PC-9 (cell line): ENCODE results near the gene EXOC4. TPM values are rescaled to one million over a fixed set of nuclear protein-coding genes. Genes with fewer than 3 reads are reported as not detected.
"Not testable (repeated sequence)": the region's sequence is repeated elsewhere in the genome, so short reads cannot be mapped to it uniquely, and the experiment has no call there.

Experiments
- BruUV-seq: library from RNA; stranded (reverse); fragments of 400-500 nt; replicated peaks from 2 replicates; lab custom pipeline; 2021; lab: Mats Ljungman, UMichigan
- CTCF ChIA-PET: fragments of 300-600 bp; sonication (Branson Sonifier 250); formaldehyde crosslinking; loops from one replicate; lab custom pipeline; 2022; ENCODE audit warnings: antibody characterized with exemption; lab: Charles Lee
- POLR2A ChIA-PET: fragments of 300-600 bp; sonication (Branson Sonifier 250); formaldehyde crosslinking; loops from one replicate; lab custom pipeline; 2022; ENCODE audit warnings: antibody characterized with exemption; ENCODE audit not compliant: unreplicated experiment; lab: Charles Lee
- DNase-seq, 2 experiments: peaks; one replicate each; pipeline versions ENCODE4 v3.0.0 to v3.0.0-alpha.2; 2015 to 2022; ENCODE audit warnings: mixed read lengths in 1 of 2
- H2AFZ ChIP-seq: fragments of 200-600 bp; sonication (generic); 2 replicates; pipeline ENCODE4 v1.8.1; 2017; ENCODE audit warnings: antibody characterized with exemption
- H3F3A ChIP-seq: fragments of 200-600 bp; sonication (generic); 2 replicates; pipeline ENCODE4 v1.8.1; 2017; ENCODE audit warnings: antibody characterized with exemption, mild to moderate bottlenecking, low read depth; ENCODE audit not compliant: insufficient read depth
- H3K27ac ChIP-seq: fragments of 200-600 bp; sonication (generic); 2 replicates; pipeline ENCODE4 v1.6.1; 2016; ENCODE audit warnings: mixed run types
- H3K27me3 ChIP-seq: fragments of 200-600 bp; sonication (generic); 2 replicates; pipeline ENCODE4 v1.6.1; 2016; ENCODE audit warnings: low read depth, mixed run types; ENCODE audit not compliant: insufficient read depth
- H3K36me3 ChIP-seq: fragments of 200-600 bp; sonication (generic); 2 replicates; pipeline ENCODE4 v1.6.1; 2016; ENCODE audit warnings: low read depth, mixed run types
- H3K4me1 ChIP-seq: fragments of 200-600 bp; sonication (generic); replicated peaks from 2 replicates; pipeline ENCODE4 v1.6.1; 2016; ENCODE audit warnings: mixed run types; ENCODE audit not compliant: insufficient read depth
- H3K4me2 ChIP-seq: fragments of 200-600 bp; sonication (generic); 2 replicates; pipeline ENCODE4 v1.6.1; 2017; ENCODE audit warnings: mixed run types
- H3K4me3 ChIP-seq: fragments of 200-600 bp; sonication (generic); 2 replicates; pipeline ENCODE4 v1.6.1; 2016; ENCODE audit warnings: mixed run types
- H3K79me2 ChIP-seq: fragments of 200-600 bp; sonication (generic); 2 replicates; pipeline ENCODE4 v1.6.1; 2017; ENCODE audit warnings: low read depth, mixed run types
- H3K9me2 ChIP-seq: fragments of 200-600 bp; sonication (generic); 2 replicates; pipeline ENCODE4 v1.8.1; 2017; ENCODE audit warnings: mild to moderate bottlenecking; ENCODE audit not compliant: insufficient read depth
- H3K9me3 ChIP-seq: fragments of 200-600 bp; sonication (generic); 2 replicates; pipeline ENCODE4 v1.8.1; 2016; ENCODE audit warnings: low read depth; ENCODE audit not compliant: insufficient read depth
- H4K20me1 ChIP-seq: fragments of 200-600 bp; sonication (generic); 2 replicates; pipeline ENCODE4 v1.8.1; 2017; ENCODE audit not compliant: insufficient read depth
- EZH2 ChIP-seq: fragments of 200-600 bp; sonication (generic); IDR thresholded peaks from 2 replicates; pipeline ENCODE4 v1.8.0; 2017; ENCODE audit warnings: antibody characterized with exemption, low read depth
- intact Hi-C: fragments of 100-400 bp; cut with micrococcal nuclease; formaldehyde crosslinking; loops from one replicate; pipeline ENCODE4 v1.10.0; 2022; ENCODE audit not compliant: unreplicated experiment
- total RNA-seq: library from RNA; stranded (reverse); gene quantifications from 2 replicates; pipeline ENCODE4 v1.2.3, GENCODE V29; 2021
- TF ChIP-seq, protein P1 (sequence below): fragments of 200-600 bp; sonication (generic); conservative IDR thresholded peaks from 2 replicates; pipeline ENCODE4 v1.6.1; 2017; ENCODE audit warnings: mixed run types, antibody characterized with exemption, mild to moderate bottlenecking, moderate library complexity

EXOC4 gene
- total RNA-seq, 1 experiment from 2014 or later: 101 TPM

- Histone ChIP-seq H3K36me3 (no peaks in the 10 kb centered on the region), H4K20me1 (no peaks in the 10 kb centered on the region), H2AFZ (no peak overlapping the region), H3K4me3 (no peak overlapping the region), H3K9me2 (no peaks in the 10 kb centered on the region), H3K4me2 (no peak overlapping the region), H3K27me3 (no peaks in the 10 kb centered on the region), H3K27ac (no peak overlapping the region), H3K4me1 (no peaks in the 10 kb centered on the region), H3K9me3 (no peaks in the 10 kb centered on the region), H3K79me2 (no peaks in the 10 kb centered on the region), H3F3A (no peaks in the 10 kb centered on the region)
- TF ChIP-seq, protein P1, sequence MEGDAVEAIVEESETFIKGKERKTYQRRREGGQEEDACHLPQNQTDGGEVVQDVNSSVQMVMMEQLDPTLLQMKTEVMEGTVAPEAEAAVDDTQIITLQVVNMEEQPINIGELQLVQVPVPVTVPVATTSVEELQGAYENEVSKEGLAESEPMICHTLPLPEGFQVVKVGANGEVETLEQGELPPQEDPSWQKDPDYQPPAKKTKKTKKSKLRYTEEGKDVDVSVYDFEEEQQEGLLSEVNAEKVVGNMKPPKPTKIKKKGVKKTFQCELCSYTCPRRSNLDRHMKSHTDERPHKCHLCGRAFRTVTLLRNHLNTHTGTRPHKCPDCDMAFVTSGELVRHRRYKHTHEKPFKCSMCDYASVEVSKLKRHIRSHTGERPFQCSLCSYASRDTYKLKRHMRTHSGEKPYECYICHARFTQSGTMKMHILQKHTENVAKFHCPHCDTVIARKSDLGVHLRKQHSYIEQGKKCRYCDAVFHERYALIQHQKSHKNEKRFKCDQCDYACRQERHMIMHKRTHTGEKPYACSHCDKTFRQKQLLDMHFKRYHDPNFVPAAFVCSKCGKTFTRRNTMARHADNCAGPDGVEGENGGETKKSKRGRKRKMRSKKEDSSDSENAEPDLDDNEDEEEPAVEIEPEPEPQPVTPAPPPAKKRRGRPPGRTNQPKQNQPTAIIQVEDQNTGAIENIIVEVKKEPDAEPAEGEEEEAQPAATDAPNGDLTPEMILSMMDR: no peak
- no peak for TF ChIP-seq EZH2
- BruUV-seq: no TSS peak
- CTCF ChIA-PET: no interaction called here
- POLR2A ChIA-PET: no interaction called here
- DNase-seq: no peak
- intact Hi-C loops: no loop called here
These were observed 734.7 kb downstream of the EXOC4 start for GRCh38 chr7:133987582-133987981.

DNA sequence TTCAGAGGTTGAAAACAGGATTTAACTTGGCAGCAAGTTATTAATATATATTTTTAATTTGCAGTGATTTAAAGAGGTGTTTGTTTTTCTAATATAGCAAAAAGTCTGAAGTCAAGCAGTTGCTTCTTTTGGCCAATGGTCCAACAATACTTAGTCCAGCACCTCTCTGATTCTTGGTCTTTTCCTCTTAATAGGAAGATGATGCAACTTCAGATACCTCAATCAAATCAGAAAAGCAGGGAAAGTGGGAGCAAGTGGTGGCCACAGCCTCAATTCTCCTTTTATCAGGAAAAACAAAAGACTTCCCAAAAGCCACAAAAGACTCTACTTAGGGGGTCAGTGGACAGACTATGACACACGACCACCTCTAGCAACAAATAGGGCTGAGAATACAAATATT, 740.7 kb downstream of the EXOC4 start:
- no peak overlapping the region for H2AFZ ChIP-seq
- no TSS peak for BruUV-seq
- H3K4me1 ChIP-seq: no peaks in the 10 kb centered on the region
- ChIA-PET POLR2A (no interaction called here), CTCF (no interaction called here)
- no peak overlapping the region for H3K4me3 ChIP-seq
- TF ChIP-seq, protein P1: no peak
- no peak for TF ChIP-seq EZH2
- H3K79me2 ChIP-seq: no peaks in the 10 kb centered on the region
- no peak for DNase-seq
- H3K9me2 ChIP-seq: no peaks in the 10 kb centered on the region
- no peaks in the 10 kb centered on the region for H3F3A ChIP-seq
- no peak overlapping the region for H3K4me2 ChIP-seq
- H3K9me3 ChIP-seq: no peaks in the 10 kb centered on the region
- intact Hi-C loops: no loop called here
- no peaks in the 10 kb centered on the region for H4K20me1 ChIP-seq
- no peaks in the 10 kb centered on the region for H3K36me3 ChIP-seq
- H3K27ac ChIP-seq: no peak overlapping the region
- H3K27me3 ChIP-seq: no peaks in the 10 kb centered on the region

DNA sequence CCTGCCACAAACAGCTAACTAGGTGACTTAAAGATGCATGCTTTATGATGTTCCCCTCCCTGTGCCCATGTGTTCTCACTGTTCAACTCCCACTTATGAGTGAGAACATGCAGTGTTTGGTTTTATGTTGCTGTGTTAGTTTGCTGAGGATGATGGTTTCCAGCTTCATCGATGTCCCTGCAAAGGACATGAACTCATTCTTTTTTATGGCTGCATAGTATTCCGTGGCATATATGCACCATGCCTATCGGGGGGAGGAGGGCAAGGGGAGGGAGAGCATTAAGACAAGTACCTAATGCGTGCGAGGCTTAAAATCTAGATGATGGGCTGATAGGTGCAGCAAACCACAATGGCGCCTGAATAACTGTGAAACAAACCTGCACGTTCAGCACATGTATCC, 741.2 kb downstream of the EXOC4 start:
- H3K4me1 ChIP-seq, H3K36me3 ChIP-seq, H3K4me3 ChIP-seq, H3K4me2 ChIP-seq, H2AFZ ChIP-seq, H3K9me2 ChIP-seq, H3K79me2 ChIP-seq, DNase-seq, POLR2A ChIA-PET, intact Hi-C loops, H3K27ac ChIP-seq, H3K9me3 ChIP-seq, H4K20me1 ChIP-seq, H3F3A ChIP-seq, BruUV-seq, H3K27me3 ChIP-seq: not testable (repeated sequence)
- CTCF ChIA-PET: interaction anchor here (0.6 kb wide), 1 partner anchor 200 kb away, joined by 4 read pairs; no protein-coding TSS in a partner anchor

- Histone ChIP-seq H3K4me3 (no peak overlapping the region), H3K4me2 (no peak overlapping the region), H3K79me2 (no peaks in the 10 kb centered on the region), H3K27ac (no peak overlapping the region), H3F3A (no peaks in the 10 kb centered on the region), H3K27me3 (no peaks in the 10 kb centered on the region), H3K36me3 (no peaks in the 10 kb centered on the region), H4K20me1 (no peaks in the 10 kb centered on the region), H3K9me2 (no peaks in the 10 kb centered on the region), H2AFZ (no peak overlapping the region), H3K4me1 (no peaks in the 10 kb centered on the region), H3K9me3 (no peaks in the 10 kb centered on the region)
- ChIA-PET POLR2A (no interaction called here), CTCF (no interaction called here)
- BruUV-seq: no TSS peak
- intact Hi-C loops: no loop called here
- DNase-seq: no peak
- TF ChIP-seq, protein P1: no peak
- no peak for TF ChIP-seq EZH2
These were observed 744.6 kb downstream of the EXOC4 start for GRCh38 chr7:133997463-133997862.
